Pancreas (tissue), 10 donors: ENCODE results near the gene CCDC102B. TPM values are rescaled to one million over a fixed set of nuclear protein-coding genes. Genes with fewer than 3 reads are reported as not detected.

ENCODE experiments used
- ATAC-seq, 4 donors: fragments of 200-7000 bp; cut with Tn5 transposase; one replicate each; pipeline versions ENCODE4 v1.8.0 to v1.9.1; 2020; ENCODE audit warnings: mild to moderate bottlenecking in 4 of 4, moderate library complexity in 4 of 4
- DNase-seq, 6 donors: peaks; one replicate each; pipeline ENCODE4 v3.0.0-alpha.2; 2020
- FAIRE-seq: peaks from 2 replicates; lab custom pipeline; 2012; peaks lifted over from hg19 to GRCh38; lab: Jason Lieb, UNC
- H3K27ac ChIP-seq, 4 donors: fragments of 200-600 bp; sonication (generic); 1 replicate in 3 of 4; 2 replicates in 1 of 4; pipeline versions ENCODE4 v1.5.0 to v1.8.0; 2020
- H3K27me3 ChIP-seq, 4 donors: fragments of 200-600 bp; one replicate each; pipeline ENCODE4 v1.8.0; 2021
- H3K36me3 ChIP-seq, 3 donors: fragments of 200-600 bp; sonication (generic) in 1 of 3; one replicate each; pipeline versions ENCODE4 v1.5.0 to v1.8.0; 2020 to 2021
- H3K4me1 ChIP-seq, 3 donors: fragments of 200-600 bp; one replicate each; pipeline ENCODE4 v1.8.0; 2021
- H3K4me3 ChIP-seq, 4 donors: fragments of 200-600 bp; sonication (generic) in 2 of 4; one replicate each; pipeline versions ENCODE4 v1.5.0 to v1.8.0; 2020 to 2021
- H3K9me3 ChIP-seq, 4 donors: fragments of 200-600 bp; one replicate each; pipeline ENCODE4 v1.8.0; 2021
- CTCF ChIP-seq, 4 donors: fragments of 200-600 bp; sonication (generic) in 3 of 4; IDR thresholded peaks; one replicate each; pipeline versions ENCODE4 v1.5.0 to v1.8.0; 2021; ENCODE audit warnings: antibody characterized with exemption in 4 of 4
- WGBS, 2 donors: extraction: QIAGEN DNeasy Blood & Tissue Kit; methylation state at CpG; one replicate each; pipeline ENCODE4 v1.1.7; 2013; 5-methylcytosine and 5-hydroxymethylcytosine counted together
- intact Hi-C, 3 donors: fragments of 100-400 bp; cut with DNase I; formaldehyde crosslinking; loops; one replicate each; pipeline versions ENCODE4 v1.11.1 to v1.14.2; 2022
- polyA plus RNA-seq, 2 donors: library from polyadenylated mRNA; stranded (reverse); fragments of 200-250 nt; gene quantifications; one replicate each; pipeline ENCODE4 v1.2.3, GENCODE V29; 2013
- total RNA-seq, 6 donors: library from RNA; stranded (reverse); fragmentation: NEBNext Ultra II Directional in 4 of 6; extraction: Animal tissue kit (Norgen Biotek cat#: 25700) in 4 of 6; gene quantifications; one replicate each; pipeline versions ENCODE4 v1.2.1 to v1.2.4, GENCODE V29; 2021 to 2023
- donor health status: healthy with polysubstance abuse.
- donor health status: DM: no; HTN: no; CAD: no; lungs with moderate emphysema.
- donor health status: DM: no; HTN: no; CAD: no.
- donor health status: control.
- donor health status: control.
- donor health status: Bipolar disorder and iron deficiency.
- donor health status: DM: yes; HTN: yes; CAD: no.
- donor health status: DM: no; HTN: no; CAD: no.
- donor health status: DM: no; HTN: no; CAD: no.
- donor health status: DM: yes; HTN: yes; CAD: no.

CCDC102B gene
- total and polyA plus RNA-seq, 8 donors = 0.99 to 6.2 (median 1.6) TPM

GRCh38 chr18:69044215-69044614, 246.3 kb downstream of the CCDC102B start:
- DNase-seq = no peak
- intact Hi-C loops = no loop called here
- Histone ChIP-seq H3K27ac (no peak overlapping the region), H3K4me1 (no peaks in the 10 kb centered on the region), H3K36me3 (no peaks in the 10 kb centered on the region), H3K27me3 (no peaks in the 10 kb centered on the region), H3K9me3 (no peaks in the 10 kb centered on the region), H3K4me3 (no peak overlapping the region)
- no peak for FAIRE-seq
- ATAC-seq = no peak
- no peak for TF ChIP-seq CTCF (IDR thresholded peaks at IDR 0.05)
- WGBS, 2 donors = 89% methylated on average over 1 of the region's 1 CpG

- Histone ChIP-seq H3K36me3 (no peaks in the 10 kb centered on the region), H3K27ac (no peak overlapping the region), H3K4me1 (no peaks in the 10 kb centered on the region), H3K9me3 (no peaks in the 10 kb centered on the region), H3K27me3 (no peaks in the 10 kb centered on the region), H3K4me3 (no peak overlapping the region)
- FAIRE-seq (no peak), DNase-seq (no peak), ATAC-seq (no peak)
- 41 to 49% methylated on average over 4 of the region's 4 CpGs for WGBS, 2 donors
- TF ChIP-seq CTCF (IDR thresholded peaks at IDR 0.05) = no peak
- intact Hi-C loops = no loop called here
These were observed 266.2 kb downstream of the CCDC102B start for GRCh38 chr18:69064063-69064462.

- DNase-seq (no peak), FAIRE-seq (no peak), ATAC-seq (no peak)
- Histone ChIP-seq H3K27me3 (no peaks in the 10 kb centered on the region), H3K36me3 (no peaks in the 10 kb centered on the region), H3K27ac (no peak overlapping the region), H3K9me3 (no peaks in the 10 kb centered on the region), H3K4me1 (no peaks in the 10 kb centered on the region), H3K4me3 (no peak overlapping the region)
- no peak for TF ChIP-seq CTCF (IDR thresholded peaks at IDR 0.05)
- intact Hi-C loops = no loop called here
- WGBS, 2 donors = 0% methylated on average over 1 of the region's 1 CpG
These were observed 269.2 kb downstream of the CCDC102B start for GRCh38 chr18:69067048-69067447.

GRCh38 chr18:69071680-69072079, 273.8 kb downstream of the CCDC102B start:
- WGBS, 2 donors = 66 to 86% methylated on average over 3 of the region's 3 CpGs
- no peak overlapping the region for H3K27ac ChIP-seq
- FAIRE-seq = no peak
- no peak overlapping the region for H3K4me3 ChIP-seq
- DNase-seq = no peak
- no peak for TF ChIP-seq CTCF (IDR thresholded peaks at IDR 0.05)
- intact Hi-C loops = no loop called here
- no peaks in the 10 kb centered on the region for H3K27me3 ChIP-seq
- no peak for ATAC-seq
- no peaks in the 10 kb centered on the region for H3K36me3 ChIP-seq
- peaks cover 0 to 5% (median 0%) of the 10 kb centered on the region in 4 donors for H3K9me3 ChIP-seq
- no peaks in the 10 kb centered on the region for H3K4me1 ChIP-seq

GRCh38 chr18:69081846-69082245, 284.0 kb downstream of the CCDC102B start:
- ATAC-seq = no peak
- DNase-seq = no peak
- Histone ChIP-seq H3K4me1 (peaks cover 0 to 3% (median 0%) of the 10 kb centered on the region in 3 donors), H3K27ac (no peak overlapping the region), H3K27me3 (no peaks in the 10 kb centered on the region), H3K9me3 (no peaks in the 10 kb centered on the region), H3K36me3 (no peaks in the 10 kb centered on the region), H3K4me3 (no peak overlapping the region)
- WGBS, 2 donors = 27 to 28% methylated on average over 2 of the region's 2 CpGs
- no peak for TF ChIP-seq CTCF (IDR thresholded peaks at IDR 0.05)
- no peak for FAIRE-seq
- intact Hi-C loops = no loop called here
